Urinary bladder (tissue), 2 donors: ENCODE results near the gene RAB39A. TPM values are rescaled to one million over a fixed set of nuclear protein-coding genes. Genes with fewer than 3 reads are reported as not detected.

Experiments
- polyA plus RNA-seq: library from polyadenylated mRNA; stranded (reverse); fragments of 200-250 nt; gene quantifications from one replicate; pipeline ENCODE4 v1.2.3, GENCODE V29; 2013
- total RNA-seq: library from RNA; depleted of rRNA; stranded (reverse); fragments of >200 nt; gene quantifications from one replicate; pipeline ENCODE4 v1.2.3, GENCODE V29; 2014
- donor health status: healthy.

The RAB39A gene
- total and polyA plus RNA-seq, 2 donors = 0.27 to 4.0 TPM

Other genes starting within 250 kb of the RAB39A start
- gene SLN, start 216.4 kb upstream of the RAB39A start, total RNA-seq = 28.1 TPM
- 0.09 TPM for gene SLN, start 216.4 kb upstream of the RAB39A start, polyA plus RNA-seq
- gene SLC35F2, start 69.7 kb upstream of the RAB39A start, total RNA-seq = 5.1 TPM
- 2.6 TPM for gene SLC35F2, start 69.7 kb upstream of the RAB39A start, polyA plus RNA-seq
- 78.5 TPM for gene CUL5, start 80.5 kb downstream of the RAB39A start, total RNA-seq
- 11.8 TPM for gene CUL5, start 80.5 kb downstream of the RAB39A start, polyA plus RNA-seq
- 66.2 TPM for gene ACAT1, start 193.1 kb downstream of the RAB39A start, total RNA-seq
- gene ACAT1, start 193.1 kb downstream of the RAB39A start, polyA plus RNA-seq = 83.3 TPM